ENCODE data around the gene LCN15. TPM values are rescaled to one million over a fixed set of nuclear protein-coding genes. Genes with fewer than 3 reads are reported as not detected.

Gene LCN15
- polyA plus RNA-seq, 1 experiment = not detected

GRCh38 chr9:136720251-136720897 is 43.9 kb downstream of the LCN15 start:
- ChIA-PET CTCF (interaction anchor here (0.8 kb wide), 1 partner anchor 46 kb away, joined by 3 read pairs; no protein-coding TSS in a partner anchor), POLR2A (no interaction called here)
- H3K36me3 ChIP-seq (ENCODE audit: control insufficient read depth, insufficient read depth, low read length) = peaks cover 32% of the 10 kb centered on the region
- no peak for DNase-seq (ENCODE audit: low read depth)
- no peak overlapping the region for H3K4me3 ChIP-seq (ENCODE audit: low read depth, low read length)
- peaks cover 1% of the 10 kb centered on the region; the same call in 1 of the 2 replicates for H3K27me3 ChIP-seq (ENCODE audit: control insufficient read depth, insufficient read depth, low read length)
- TF ChIP-seq CTCF (IDR thresholded peaks at IDR 0.05; ENCODE audit: insufficient read depth, low read depth, low read length) = no peak

GRCh38 chr9:136719195-136719880 is 45.0 kb downstream of the LCN15 start:
- Histone ChIP-seq H3K27me3 (ENCODE audit: control insufficient read depth, insufficient read depth, low read length) (peaks cover 1% of the 10 kb centered on the region; the same call in 1 of the 2 replicates), H3K36me3 (ENCODE audit: control insufficient read depth, insufficient read depth, low read length) (peaks cover 25% of the 10 kb centered on the region), H3K4me3 (ENCODE audit: low read depth, low read length) (no peak overlapping the region)
- POLR2A ChIA-PET = interaction anchor here (1.0 kb wide), 1 partner anchor 9 kb away, joined by 4 read pairs; no protein-coding TSS in a partner anchor
- CTCF ChIA-PET = no interaction called here
- TF ChIP-seq CTCF (IDR thresholded peaks at IDR 0.05; ENCODE audit: insufficient read depth, low read depth, low read length) = no peak
- DNase-seq (ENCODE audit: low read depth) = no peak

- ChIA-PET POLR2A (interaction anchor here (1.0 kb wide), 1 partner anchor 10 kb away, joined by 4 read pairs; no protein-coding TSS in a partner anchor), CTCF (no interaction called here)
- Histone ChIP-seq H3K27me3 (ENCODE audit: control insufficient read depth, insufficient read depth, low read length) (peaks cover 3% of the 10 kb centered on the region; the same call in 1 of the 2 replicates), H3K36me3 (ENCODE audit: control insufficient read depth, insufficient read depth, low read length) (peaks cover 19% of the 10 kb centered on the region), H3K4me3 (ENCODE audit: low read depth, low read length) (no peak overlapping the region)
- no peak for DNase-seq (ENCODE audit: low read depth)
- TF ChIP-seq CTCF (IDR thresholded peaks at IDR 0.05; ENCODE audit: insufficient read depth, low read depth, low read length) = no peak
Measured at GRCh38 chr9:136718345-136719194, 45.7 kb downstream of the LCN15 start.

- ChIA-PET POLR2A (no interaction called here), CTCF (no interaction called here)
- TF ChIP-seq CTCF (IDR thresholded peaks at IDR 0.05; ENCODE audit: insufficient read depth, low read depth, low read length) = no peak
- Histone ChIP-seq H3K36me3 (ENCODE audit: control insufficient read depth, insufficient read depth, low read length) (peaks cover 8% of the 10 kb centered on the region), H3K4me3 (ENCODE audit: low read depth, low read length) (no peak overlapping the region), H3K27me3 (ENCODE audit: control insufficient read depth, insufficient read depth, low read length) (peaks cover 6% of the 10 kb centered on the region; the same call in 1 of the 2 replicates)
- DNase-seq (ENCODE audit: low read depth) = no peak
Measured at GRCh38 chr9:136717399-136717798, 46.9 kb downstream of the LCN15 start.

GRCh38 chr9:136714893-136715274 is 49.4 kb downstream of the LCN15 start:
- H3K27me3 ChIP-seq (ENCODE audit: control insufficient read depth, insufficient read depth, low read length) = peaks cover 6% of the 10 kb centered on the region; the same call in 1 of the 2 replicates
- ChIA-PET CTCF (interaction anchor here (1.0 to 1.5 kb wide), 2 partner anchors 43 to 227 kb away, joined by 3 to 7 read pairs; no protein-coding TSS in a partner anchor), POLR2A (no interaction called here)
- H3K4me3 ChIP-seq (ENCODE audit: low read depth, low read length) = no peak overlapping the region
- TF ChIP-seq CTCF (IDR thresholded peaks at IDR 0.05; ENCODE audit: insufficient read depth, low read depth, low read length) = no peak
- no peak for DNase-seq (ENCODE audit: low read depth)
- no peaks in the 10 kb centered on the region for H3K36me3 ChIP-seq (ENCODE audit: control insufficient read depth, insufficient read depth, low read length)

Measured in BJ (cell line).